Lower leg skin (tissue), 4 donors: ENCODE data around the gene WSCD1. TPM values are rescaled to one million over a fixed set of nuclear protein-coding genes. Genes with fewer than 3 reads are reported as not detected.

Experiments
- DNase-seq, 2 donors: peaks; one replicate each; pipeline ENCODE4 v3.0.0-alpha.2; 2019; ENCODE audit warnings: low spot score in 2 of 2
- H3K4me3 ChIP-seq: fragments of 200-600 bp; sonication (generic); 2 replicates; pipeline ENCODE4 v1.5.1; 2017; ENCODE audit warnings: mild to moderate bottlenecking, low read depth; ENCODE audit not compliant: poor library complexity, severe bottlenecking
- CTCF ChIP-seq, 3 donors: fragments of 450-650 bp; IDR thresholded peaks; one replicate each; pipeline ENCODE4 v1.5.1; 2016; ENCODE audit warnings: antibody characterized with exemption in 3 of 3, mild to moderate bottlenecking in 3 of 3, moderate library complexity in 2 of 3
- POLR2A ChIP-seq, 2 donors: fragments of 450-650 bp; IDR thresholded peaks; one replicate each; pipeline ENCODE4 v1.6.1; 2016 to 2017; ENCODE audit warnings: antibody characterized with exemption in 2 of 2, mild to moderate bottlenecking in 1 of 2, moderate library complexity in 1 of 2
- WGBS, 2 donors: methylation state at CpG; one replicate each; pipeline ENCODE4 v1.1.5; 2018; 5-methylcytosine and 5-hydroxymethylcytosine counted together
- intact Hi-C: fragments of 100-400 bp; cut with DNase I; formaldehyde crosslinking; loops from one replicate; pipeline ENCODE4 v1.15.0; 2023; ENCODE audit warnings: low total_unique reads
- total RNA-seq, 4 donors: library from RNA; depleted of rRNA; stranded (reverse); fragments of >200 nt; gene quantifications; one replicate each; pipeline ENCODE4 v1.1.0, GENCODE V29; 2016

Gene WSCD1
- total RNA-seq, 4 donors from 2014 or later = 2.5 to 5.3 (median 2.9) TPM

- H3K4me3 ChIP-seq = no peak overlapping the region
- 78 to 79% methylated on average over 4 of the region's 4 CpGs for WGBS, 2 donors
- no peak for DNase-seq
- TF ChIP-seq CTCF (IDR thresholded peaks at IDR 0.05) (no peak), POLR2A (IDR thresholded peaks at IDR 0.05) (no peak)
- intact Hi-C loops = no loop called here
Measured at GRCh38 chr17:6110088-6110487, 39.9 kb downstream of the WSCD1 start.

- WGBS, 2 donors = 88 to 90% methylated on average over 7 of the region's 7 CpGs
- no peak overlapping the region for H3K4me3 ChIP-seq
- DNase-seq = no peak
- TF ChIP-seq POLR2A (IDR thresholded peaks at IDR 0.05) (no peak), CTCF (IDR thresholded peaks at IDR 0.05) (no peak)
- intact Hi-C loops = no loop called here
Measured at GRCh38 chr17:6110592-6110991, 40.4 kb downstream of the WSCD1 start.

GRCh38 chr17:6120351-6120750 is 50.2 kb downstream of the WSCD1 start:
- H3K4me3 ChIP-seq = no peak overlapping the region
- intact Hi-C loops = no loop called here
- WGBS, 2 donors = 91 to 92% methylated on average over 30 to 34 of the region's 34 CpGs
- no peak for TF ChIP-seq POLR2A (IDR thresholded peaks at IDR 0.05)
- TF ChIP-seq CTCF (IDR thresholded peaks at IDR 0.05) = no peak
- peak in 1 of 2 donors; percentile 84 for DNase-seq

GRCh38 chr17:6124856-6125255 is 54.7 kb downstream of the WSCD1 start:
- no peak for DNase-seq
- no peak overlapping the region for H3K4me3 ChIP-seq
- intact Hi-C loops = no loop called here
- TF ChIP-seq CTCF (IDR thresholded peaks at IDR 0.05) = no peak

GRCh38 chr17:6126768-6127167 is 56.6 kb downstream of the WSCD1 start:
- H3K4me3 ChIP-seq = no peak overlapping the region
- no peak for DNase-seq
- intact Hi-C loops = no loop called here
- TF ChIP-seq CTCF (IDR thresholded peaks at IDR 0.05) (no peak), POLR2A (IDR thresholded peaks at IDR 0.05) (no peak)
- WGBS, 2 donors = 92 to 94% methylated on average over 1 of the region's 1 CpG

- intact Hi-C loops = no loop called here
- H3K4me3 ChIP-seq = no peak overlapping the region
- TF ChIP-seq CTCF (IDR thresholded peaks at IDR 0.05) (no peak), POLR2A (IDR thresholded peaks at IDR 0.05) (no peak)
- DNase-seq = no peak
- 41 to 45% methylated on average over 2 of the region's 2 CpGs for WGBS, 2 donors
Measured at GRCh38 chr17:6134721-6135120, 64.5 kb downstream of the WSCD1 start.
